Measurements from ENCODE around the gene CA10. TPM values are rescaled to one million over a fixed set of nuclear protein-coding genes. Genes with fewer than 3 reads are reported as not detected.

Gene CA10
- total RNA-seq, 6 experiments from 2014 or later = not detected

DNA sequence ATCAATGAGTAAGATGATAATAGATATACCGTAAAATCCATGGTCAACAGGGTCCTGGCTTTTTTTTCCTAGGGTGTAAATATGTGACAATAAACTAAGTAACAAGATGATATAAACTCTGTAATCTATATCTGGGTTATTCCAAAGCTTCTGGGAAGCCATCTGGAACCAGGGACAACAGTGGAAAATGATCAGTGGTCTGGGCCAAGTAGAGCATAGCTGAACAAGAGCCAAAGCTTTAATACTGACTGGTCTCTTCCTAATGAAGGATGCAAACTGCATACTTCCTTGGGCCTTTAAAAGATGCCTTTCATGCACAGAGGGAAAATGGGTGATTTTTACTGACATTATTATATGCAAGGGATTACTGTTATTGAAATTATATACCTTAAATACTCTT lies 8.9 kb downstream of the CA10 start:
- H3K36me3 Mint-ChIP-seq (ENCODE audit: low read depth) = no peaks in the 10 kb centered on the region
- DNase-seq = no peak
- no peaks in the 10 kb centered on the region for H3K27me3 Mint-ChIP-seq (ENCODE audit: insufficient read depth)
- no peaks in the 10 kb centered on the region for H3K4me1 Mint-ChIP-seq (ENCODE audit: low read depth)
- H3K4me3 Mint-ChIP-seq = no peak overlapping the region
- TF ChIP-seq, protein P1, sequence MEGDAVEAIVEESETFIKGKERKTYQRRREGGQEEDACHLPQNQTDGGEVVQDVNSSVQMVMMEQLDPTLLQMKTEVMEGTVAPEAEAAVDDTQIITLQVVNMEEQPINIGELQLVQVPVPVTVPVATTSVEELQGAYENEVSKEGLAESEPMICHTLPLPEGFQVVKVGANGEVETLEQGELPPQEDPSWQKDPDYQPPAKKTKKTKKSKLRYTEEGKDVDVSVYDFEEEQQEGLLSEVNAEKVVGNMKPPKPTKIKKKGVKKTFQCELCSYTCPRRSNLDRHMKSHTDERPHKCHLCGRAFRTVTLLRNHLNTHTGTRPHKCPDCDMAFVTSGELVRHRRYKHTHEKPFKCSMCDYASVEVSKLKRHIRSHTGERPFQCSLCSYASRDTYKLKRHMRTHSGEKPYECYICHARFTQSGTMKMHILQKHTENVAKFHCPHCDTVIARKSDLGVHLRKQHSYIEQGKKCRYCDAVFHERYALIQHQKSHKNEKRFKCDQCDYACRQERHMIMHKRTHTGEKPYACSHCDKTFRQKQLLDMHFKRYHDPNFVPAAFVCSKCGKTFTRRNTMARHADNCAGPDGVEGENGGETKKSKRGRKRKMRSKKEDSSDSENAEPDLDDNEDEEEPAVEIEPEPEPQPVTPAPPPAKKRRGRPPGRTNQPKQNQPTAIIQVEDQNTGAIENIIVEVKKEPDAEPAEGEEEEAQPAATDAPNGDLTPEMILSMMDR (IDR thresholded peaks at IDR 0.05) = no peak
- H3K27ac Mint-ChIP-seq = no peak overlapping the region
- peaks cover 27% of the 10 kb centered on the region for H3K9me3 Mint-ChIP-seq

DNA sequence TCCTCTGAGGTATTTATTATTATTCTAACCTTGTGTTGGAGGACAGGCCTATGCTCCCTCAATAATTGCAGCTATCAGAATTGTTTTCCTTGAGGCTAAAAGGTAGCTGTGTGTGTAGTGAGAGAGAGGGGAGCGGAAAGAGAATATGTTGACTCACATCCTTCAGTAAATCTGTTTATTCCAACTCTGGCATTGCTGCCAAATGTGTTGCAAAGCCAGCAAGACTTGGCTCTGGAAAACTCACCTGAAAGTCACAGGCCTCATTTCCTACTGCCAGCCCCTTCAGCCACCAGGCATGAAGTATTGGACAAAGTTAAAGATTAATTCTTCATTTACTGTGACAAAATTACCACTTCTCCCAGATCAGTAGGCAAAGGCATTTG lies 9.6 kb downstream of the CA10 start:
- TF ChIP-seq, protein P1 (IDR thresholded peaks at IDR 0.05) = no peak
- no peaks in the 10 kb centered on the region for H3K27me3 Mint-ChIP-seq (ENCODE audit: insufficient read depth)
- H3K4me1 Mint-ChIP-seq (ENCODE audit: low read depth) = no peaks in the 10 kb centered on the region
- peaks cover 24% of the 10 kb centered on the region for H3K9me3 Mint-ChIP-seq
- no peaks in the 10 kb centered on the region for H3K36me3 Mint-ChIP-seq (ENCODE audit: low read depth)
- H3K27ac Mint-ChIP-seq = no peak overlapping the region
- H3K4me3 Mint-ChIP-seq = no peak overlapping the region
- no peak for DNase-seq

DNA sequence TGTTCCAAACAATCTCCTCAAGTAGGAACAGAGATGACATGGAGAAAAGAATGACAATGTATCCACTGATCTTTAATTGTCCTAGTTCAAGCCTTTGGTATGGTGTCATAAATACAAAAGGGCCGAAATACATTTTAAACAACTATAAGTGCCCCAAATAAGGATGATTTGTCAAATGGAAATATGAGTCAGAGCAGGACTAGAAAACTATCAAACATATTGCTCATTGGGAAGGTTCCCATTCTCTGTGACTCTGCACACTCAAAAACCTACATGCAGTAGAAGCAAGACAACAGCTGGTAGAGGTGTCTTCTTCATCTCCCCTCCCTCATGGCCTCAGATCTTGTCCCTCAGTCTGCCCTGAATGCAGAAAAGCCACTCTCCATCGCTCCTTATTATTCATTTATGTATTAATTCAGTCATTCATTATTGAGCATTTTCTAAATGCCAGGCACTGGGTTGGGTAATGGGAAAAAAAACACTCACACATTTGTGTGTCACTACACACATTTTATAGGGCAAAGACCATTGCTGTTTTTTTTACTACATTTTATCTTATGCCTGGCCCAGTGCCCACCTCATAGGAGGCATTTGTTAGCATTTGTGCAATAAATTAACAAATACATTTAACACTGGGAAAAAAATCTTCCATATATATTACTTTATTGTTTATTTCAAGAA lies 10.1 kb downstream of the CA10 start:
- H3K4me1 Mint-ChIP-seq (ENCODE audit: low read depth) = no peaks in the 10 kb centered on the region
- H3K36me3 Mint-ChIP-seq (ENCODE audit: low read depth) = no peaks in the 10 kb centered on the region
- H3K27me3 Mint-ChIP-seq (ENCODE audit: insufficient read depth) = no peaks in the 10 kb centered on the region
- peaks cover 24% of the 10 kb centered on the region for H3K9me3 Mint-ChIP-seq
- DNase-seq = no peak
- H3K4me3 Mint-ChIP-seq = no peak overlapping the region
- TF ChIP-seq, protein P1 (IDR thresholded peaks at IDR 0.05) = no peak
- no peak overlapping the region for H3K27ac Mint-ChIP-seq

DNA sequence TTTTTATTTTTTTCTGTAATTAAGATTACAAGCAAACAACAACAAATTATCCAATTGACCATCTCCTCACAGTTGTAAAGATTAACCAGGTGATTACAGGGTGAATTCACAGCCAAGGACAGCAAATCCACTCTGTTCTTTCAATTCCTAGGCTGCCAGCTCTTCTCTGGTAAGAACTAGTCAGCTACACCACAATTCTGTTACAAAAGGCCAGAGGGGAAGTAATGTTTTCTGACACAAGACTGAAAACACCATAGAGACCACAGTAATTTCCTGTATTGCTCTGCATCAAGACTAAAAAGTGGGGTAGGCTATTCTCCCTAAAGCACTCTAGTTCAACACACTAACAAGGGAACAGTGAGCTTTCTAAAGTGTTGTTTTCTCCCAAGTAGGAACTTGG lies 10.6 kb downstream of the CA10 start:
- Mint-ChIP-seq H3K9me3 (peaks cover 24% of the 10 kb centered on the region), H3K36me3 (ENCODE audit: low read depth) (no peaks in the 10 kb centered on the region), H3K27ac (no peak overlapping the region), H3K4me3 (no peak overlapping the region), H3K27me3 (ENCODE audit: insufficient read depth) (no peaks in the 10 kb centered on the region), H3K4me1 (ENCODE audit: low read depth) (no peaks in the 10 kb centered on the region)
- TF ChIP-seq, protein P1 (IDR thresholded peaks at IDR 0.05) = no peak
- DNase-seq = no peak

- DNase-seq = no peak
- H3K36me3 Mint-ChIP-seq (ENCODE audit: low read depth) = no peaks in the 10 kb centered on the region
- peaks cover 24% of the 10 kb centered on the region for H3K9me3 Mint-ChIP-seq
- no peak overlapping the region for H3K27ac Mint-ChIP-seq
- no peaks in the 10 kb centered on the region for H3K4me1 Mint-ChIP-seq (ENCODE audit: low read depth)
- TF ChIP-seq, protein P1 (IDR thresholded peaks at IDR 0.05) = no peak
- H3K27me3 Mint-ChIP-seq (ENCODE audit: insufficient read depth) = no peaks in the 10 kb centered on the region
- H3K4me3 Mint-ChIP-seq = no peak overlapping the region
Measured at GRCh38 chr17:52147431-52147830, 11.1 kb downstream of the CA10 start.
